Left lung (tissue), 14 donors: ENCODE data around the gene OR51I2. TPM values are rescaled to one million over a fixed set of nuclear protein-coding genes. Genes with fewer than 3 reads are reported as not detected.

ENCODE experiments used
- ATAC-seq: fragments of 200-7000 bp; cut with Tn5 transposase; one replicate; pipeline ENCODE4 v1.9.1; 2020; ENCODE audit warnings: moderate library complexity
- DNase-seq, 4 donors: peaks; one replicate each; pipeline ENCODE4 v3.0.0-alpha.2; 2013 to 2020
- H3K27ac ChIP-seq, 2 donors: fragments of 200-600 bp; sonication (generic) in 1 of 2; one replicate each; pipeline versions ENCODE4 v1.5.0 to v1.8.0; 2020 to 2021
- H3K27me3 ChIP-seq, 2 donors: fragments of 200-600 bp; sonication (generic) in 1 of 2; one replicate each; pipeline versions ENCODE4 v1.5.0 to v1.8.0; 2020 to 2021
- H3K36me3 ChIP-seq, 2 donors: fragments of 200-600 bp; sonication (generic) in 1 of 2; one replicate each; pipeline versions ENCODE4 v1.5.0 to v1.8.0; 2020 to 2021
- H3K4me1 ChIP-seq, 2 donors: fragments of 200-600 bp; one replicate each; pipeline ENCODE4 v1.8.0; 2021
- H3K4me3 ChIP-seq, 2 donors: fragments of 200-600 bp; sonication (generic) in 1 of 2; one replicate each; pipeline versions ENCODE4 v1.5.0 to v1.8.0; 2020 to 2021; ENCODE audit warnings: mild to moderate bottlenecking in 1 of 2
- H3K9me3 ChIP-seq, 2 donors: fragments of 200-600 bp; sonication (generic) in 1 of 2; one replicate each; pipeline versions ENCODE4 v1.5.0 to v1.8.0; 2020 to 2021
- CTCF ChIP-seq, 2 donors: fragments of 200-600 bp; sonication (generic) in 1 of 2; IDR thresholded peaks; one replicate each; pipeline versions ENCODE4 v1.5.0 to v1.8.0; 2021; ENCODE audit warnings: antibody characterized with exemption in 2 of 2
- intact Hi-C, 2 donors: fragments of 100-400 bp; cut with DNase I; formaldehyde crosslinking; loops; one replicate each; pipeline versions ENCODE4 v1.11.2 to v1.14.2; 2022
- long read RNA-seq, 12 donors: library from polyadenylated mRNA in 2 of 12; unstranded in 2 of 12; transcript quantifications; one replicate each; pipeline ENCODE4 v2.0.0 and lab custom pipeline, GENCODE V29; 2019 to 2026
- polyA plus RNA-seq, 6 donors: library from polyadenylated mRNA; unstranded; fragments of 120-200 nt; gene quantifications; one replicate each; pipeline ENCODE4 v1.2.1, GENCODE V29; 2013; ENCODE audit not compliant: insufficient read length in 6 of 6
- total RNA-seq, 2 donors: library from RNA; stranded (reverse); fragmentation: NEBNext Ultra II Directional; extraction: Animal tissue kit (Norgen Biotek cat#: 25700); gene quantifications; one replicate each; pipeline ENCODE4 v1.2.1, GENCODE V29; 2021
- donor health status: DM: no; HTN: yes; CAD: no.
- donor health status: DM: no; HTN: no; CAD: no.

Gene OR51I2
- total RNA-seq, result not detected
- under 1 TPM in 2 of 6 donors, not detected in 4; 0.04 to 0.07 TPM for polyA plus RNA-seq
- long read RNA-seq, donor 1, result 0 reads
- long read RNA-seq, donor 2, result 0 reads
- long read RNA-seq, donor 3, result 0 reads
- long read RNA-seq, donor 4, result 0 reads
- long read RNA-seq, donor 5, result 0 reads
- long read RNA-seq, donor 6, result 0 reads
- long read RNA-seq, donor 7, result 0 reads
- long read RNA-seq, donor 8, result 0 reads
- long read RNA-seq, donor 9, result 0 reads
- long read RNA-seq, donor 10, result 0 reads
- long read RNA-seq, donor 11, result 0 reads
- long read RNA-seq, donor 12, result 0 reads

- intact Hi-C loops, result no loop called here
- DNase-seq (no peak), ATAC-seq (no peak)
- Histone ChIP-seq H3K36me3 (no peaks in the 10 kb centered on the region), H3K27me3 (no peaks in the 10 kb centered on the region), H3K4me3 (no peak within 1 kb of the TSS), H3K9me3 (no peaks in the 10 kb centered on the region), H3K4me1 (no peaks in the 10 kb centered on the region), H3K27ac (no peak within 1 kb of the TSS)
- no peak for TF ChIP-seq CTCF (IDR thresholded peaks at IDR 0.05)
Observed at GRCh38 chr11:5449023-5449422, at the start of gene OR51I2. OR51I2 (plus strand) TSS chr11:5449323; CDS start chr11:5453489, 4,166 bp downstream.

GRCh38 chr11:5405173-5405572, 44.0 kb upstream of the OR51I2 start:
- no peak for ATAC-seq
- no peaks in the 10 kb centered on the region for H3K27me3 ChIP-seq
- no peak overlapping the region for H3K27ac ChIP-seq
- DNase-seq, result no peak
- TF ChIP-seq CTCF (IDR thresholded peaks at IDR 0.05), result no peak
- no peaks in the 10 kb centered on the region for H3K4me1 ChIP-seq
- no peak overlapping the region for H3K4me3 ChIP-seq
- intact Hi-C loops, result no loop called here
- H3K36me3 ChIP-seq, result no peaks in the 10 kb centered on the region
- H3K9me3 ChIP-seq, result no peaks in the 10 kb centered on the region

- ATAC-seq (no peak), DNase-seq (no peak)
- H3K27ac ChIP-seq, result no peak overlapping the region
- no peaks in the 10 kb centered on the region for H3K36me3 ChIP-seq
- H3K9me3 ChIP-seq, result no peaks in the 10 kb centered on the region
- no peaks in the 10 kb centered on the region for H3K4me1 ChIP-seq
- intact Hi-C loops, result no loop called here
- no peaks in the 10 kb centered on the region for H3K27me3 ChIP-seq
- no peak for TF ChIP-seq CTCF (IDR thresholded peaks at IDR 0.05)
- no peak overlapping the region for H3K4me3 ChIP-seq
Observed at GRCh38 chr11:5420993-5421392, 28.1 kb upstream of the OR51I2 start.

- intact Hi-C loops, result no loop called here
- ATAC-seq (no peak), DNase-seq (no peak)
- Histone ChIP-seq H3K27ac (no peak within 1 kb of the TSS), H3K4me1 (no peaks in the 10 kb centered on the region), H3K9me3 (no peaks in the 10 kb centered on the region), H3K4me3 (no peak within 1 kb of the TSS), H3K36me3 (no peaks in the 10 kb centered on the region), H3K27me3 (no peaks in the 10 kb centered on the region)
- TF ChIP-seq CTCF (IDR thresholded peaks at IDR 0.05), result no peak
Observed at GRCh38 chr11:5421811-5422210, 27.3 kb upstream of the OR51I2 start, which contains the start of gene OR51Q1. OR51Q1 (plus strand) TSS chr11:5422111; CDS start chr11:5422201, 90 bp downstream.

GRCh38 chr11:5423131-5423530, 26.0 kb upstream of the OR51I2 start:
- H3K27ac ChIP-seq, result no peak overlapping the region
- H3K9me3 ChIP-seq, result no peaks in the 10 kb centered on the region
- no peak for ATAC-seq
- intact Hi-C loops, result no loop called here
- TF ChIP-seq CTCF (IDR thresholded peaks at IDR 0.05), result no peak
- H3K36me3 ChIP-seq, result no peaks in the 10 kb centered on the region
- DNase-seq, result no peak
- no peaks in the 10 kb centered on the region for H3K4me1 ChIP-seq
- H3K27me3 ChIP-seq, result no peaks in the 10 kb centered on the region
- no peak overlapping the region for H3K4me3 ChIP-seq
